GM18951 (cell line): ENCODE measurements around the gene PAQR5.

Source experiments
- POLR2A ChIP-seq: IDR thresholded peaks from 4 replicates; pipeline ENCODE4 v1.6.1; 2011; ENCODE audit warnings: mild to moderate bottlenecking; ENCODE audit not compliant: insufficient read length, insufficient read depth; ENCODE audit errors: extremely low read depth
- in situ Hi-C: fragments of 300-500 bp; cut with MboI; formaldehyde crosslinking; loops from one replicate; pipeline ENCODE4 v1.12.0; 2022; ENCODE audit warnings: low sequenced_read_pairs, mixed read lengths, inconsistent platforms; ENCODE audit not compliant: unreplicated experiment

PAQR5 gene

GRCh38 chr15:69314736-69315135, 16.0 kb downstream of the PAQR5 start:
- no peak for TF ChIP-seq POLR2A
- in situ Hi-C loops = no loop called here

- in situ Hi-C loops = no loop called here
- no peak for TF ChIP-seq POLR2A
These were observed 16.8 kb downstream of the PAQR5 start for GRCh38 chr15:69315402-69316110.

- no peak for TF ChIP-seq POLR2A
- in situ Hi-C loops = no loop called here
These were observed 17.6 kb downstream of the PAQR5 start for GRCh38 chr15:69316291-69316690.

GRCh38 chr15:69317392-69317841, 18.7 kb downstream of the PAQR5 start:
- in situ Hi-C loops = no loop called here
- no peak for TF ChIP-seq POLR2A

GRCh38 chr15:69318033-69318432, 19.3 kb downstream of the PAQR5 start:
- TF ChIP-seq POLR2A = no peak
- in situ Hi-C loops = no loop called here

- no peak for TF ChIP-seq POLR2A
- in situ Hi-C loops = no loop called here
These were observed 21.0 kb downstream of the PAQR5 start for GRCh38 chr15:69319384-69320375.

GRCh38 chr15:69320977-69321554, 22.4 kb downstream of the PAQR5 start:
- in situ Hi-C loops = no loop called here
- TF ChIP-seq POLR2A = no peak

GRCh38 chr15:69323893-69324430, 25.2 kb downstream of the PAQR5 start:
- in situ Hi-C loops = no loop called here
- no peak for TF ChIP-seq POLR2A

- TF ChIP-seq POLR2A = no peak
- in situ Hi-C loops = no loop called here
These were observed 25.9 kb downstream of the PAQR5 start for GRCh38 chr15:69324565-69324964.

- TF ChIP-seq POLR2A = no peak
- in situ Hi-C loops = no loop called here
These were observed 26.8 kb downstream of the PAQR5 start for GRCh38 chr15:69325456-69325971.

GRCh38 chr15:69328080-69328479, 29.4 kb downstream of the PAQR5 start:
- in situ Hi-C loops = no loop called here

GRCh38 chr15:69328739-69329138, 30.0 kb downstream of the PAQR5 start:
- in situ Hi-C loops = no loop called here
- TF ChIP-seq POLR2A = no peak

More at GRCh38 chr15:69328080-69328479, 29.4 kb downstream of the PAQR5 start:
- TF ChIP-seq POLR2A = no peak

- in situ Hi-C loops = no loop called here
- no peak for TF ChIP-seq POLR2A
These were observed 38.4 kb downstream of the PAQR5 start for GRCh38 chr15:69337138-69337537.
